Coronary artery (tissue), 2 donors: Measurements from ENCODE around the gene MRPL40.

Source experiments
- DNase-seq: peaks from one replicate; pipeline ENCODE4 v3.0.0-alpha.2; 2017; ENCODE audit warnings: low spot score
- H3K27ac ChIP-seq, 2 donors: fragments of 200-600 bp; sonication (generic); one replicate each; pipeline ENCODE4 v1.5.1; 2016 to 2019
- H3K4me3 ChIP-seq: fragments of 200-600 bp; sonication (generic); 2 replicates; pipeline ENCODE4 v1.5.1; 2016; ENCODE audit warnings: mild to moderate bottlenecking, moderate library complexity
- TF ChIP-seq, protein P1 (sequence below): fragments of 200-600 bp; sonication (generic); IDR thresholded peaks from one replicate; pipeline ENCODE4 v1.5.1; 2019; ENCODE audit warnings: antibody characterized with exemption

The MRPL40 gene

DNA sequence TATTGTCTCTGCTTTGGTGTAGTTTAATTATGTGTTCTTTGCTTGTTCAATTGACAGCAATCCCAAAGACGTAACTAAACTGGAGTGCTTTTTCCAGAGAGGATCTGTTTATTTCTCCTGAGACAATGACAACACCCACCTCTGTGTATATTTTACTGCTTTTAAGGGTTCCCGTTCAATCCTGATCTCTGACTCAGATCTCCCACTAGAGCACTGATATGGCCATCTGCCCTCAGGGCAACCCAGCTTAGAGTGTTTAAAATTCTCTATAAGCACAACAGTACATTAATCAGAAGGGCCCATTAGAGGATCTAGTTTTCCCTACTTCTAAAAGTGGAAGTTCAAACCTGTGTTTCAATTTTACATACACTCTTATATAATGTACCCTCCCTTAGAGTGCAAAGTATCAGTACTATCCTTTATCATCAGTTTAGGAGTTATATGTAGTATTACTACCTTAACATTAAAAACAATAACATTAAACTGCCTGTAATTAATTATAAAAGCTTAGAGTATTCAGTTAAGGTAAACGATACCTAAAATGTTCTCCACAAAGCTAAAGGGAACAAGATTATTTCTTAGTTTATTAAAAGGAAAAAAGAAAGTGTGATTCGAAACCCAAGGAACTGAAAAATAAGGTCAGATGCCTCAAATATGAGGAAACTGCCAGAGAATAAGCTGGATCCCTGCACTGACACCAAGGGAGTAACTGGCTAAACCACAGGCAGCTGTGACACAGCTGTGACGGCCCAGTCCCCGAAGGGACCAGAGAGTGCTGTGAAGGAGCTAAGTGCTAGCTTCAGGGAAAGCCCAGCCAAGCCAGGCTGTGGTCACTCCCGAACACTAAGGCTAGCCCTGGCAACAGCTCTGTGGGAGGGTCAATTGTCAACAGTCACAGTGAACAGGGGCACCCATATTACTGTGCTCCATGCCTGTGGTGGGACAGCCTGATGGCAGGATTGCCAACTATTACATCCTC is 31.4 kb downstream of the MRPL40 start:
- TF ChIP-seq, protein P1, sequence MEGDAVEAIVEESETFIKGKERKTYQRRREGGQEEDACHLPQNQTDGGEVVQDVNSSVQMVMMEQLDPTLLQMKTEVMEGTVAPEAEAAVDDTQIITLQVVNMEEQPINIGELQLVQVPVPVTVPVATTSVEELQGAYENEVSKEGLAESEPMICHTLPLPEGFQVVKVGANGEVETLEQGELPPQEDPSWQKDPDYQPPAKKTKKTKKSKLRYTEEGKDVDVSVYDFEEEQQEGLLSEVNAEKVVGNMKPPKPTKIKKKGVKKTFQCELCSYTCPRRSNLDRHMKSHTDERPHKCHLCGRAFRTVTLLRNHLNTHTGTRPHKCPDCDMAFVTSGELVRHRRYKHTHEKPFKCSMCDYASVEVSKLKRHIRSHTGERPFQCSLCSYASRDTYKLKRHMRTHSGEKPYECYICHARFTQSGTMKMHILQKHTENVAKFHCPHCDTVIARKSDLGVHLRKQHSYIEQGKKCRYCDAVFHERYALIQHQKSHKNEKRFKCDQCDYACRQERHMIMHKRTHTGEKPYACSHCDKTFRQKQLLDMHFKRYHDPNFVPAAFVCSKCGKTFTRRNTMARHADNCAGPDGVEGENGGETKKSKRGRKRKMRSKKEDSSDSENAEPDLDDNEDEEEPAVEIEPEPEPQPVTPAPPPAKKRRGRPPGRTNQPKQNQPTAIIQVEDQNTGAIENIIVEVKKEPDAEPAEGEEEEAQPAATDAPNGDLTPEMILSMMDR: no peak
- H3K4me3 ChIP-seq: no peak overlapping the region
- H3K27ac ChIP-seq: no peak overlapping the region
- no peak for DNase-seq

DNA sequence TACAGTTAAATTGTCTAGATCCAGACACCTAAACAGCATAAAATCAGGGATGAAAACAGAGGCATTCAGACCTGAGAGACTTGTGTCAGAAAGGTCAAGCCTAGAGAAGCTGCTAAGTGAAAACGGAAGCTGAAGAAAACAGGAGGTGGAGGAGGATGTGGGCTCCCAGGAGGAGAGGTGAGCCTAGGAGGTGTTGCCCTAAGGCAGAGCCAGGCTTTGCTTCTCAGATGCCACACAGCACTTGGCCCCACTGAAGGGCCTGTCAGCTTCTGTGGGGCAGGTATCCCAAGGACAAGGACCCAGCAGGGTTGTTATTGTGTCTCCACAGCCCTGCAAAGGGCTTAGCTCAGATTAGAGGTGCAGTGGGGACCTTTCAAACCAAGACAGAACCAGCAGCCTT is 32.2 kb downstream of the MRPL40 start:
- Histone ChIP-seq H3K4me3 (no peak overlapping the region), H3K27ac (no peak overlapping the region)
- TF ChIP-seq, protein P1: no peak
- DNase-seq: no peak

DNA sequence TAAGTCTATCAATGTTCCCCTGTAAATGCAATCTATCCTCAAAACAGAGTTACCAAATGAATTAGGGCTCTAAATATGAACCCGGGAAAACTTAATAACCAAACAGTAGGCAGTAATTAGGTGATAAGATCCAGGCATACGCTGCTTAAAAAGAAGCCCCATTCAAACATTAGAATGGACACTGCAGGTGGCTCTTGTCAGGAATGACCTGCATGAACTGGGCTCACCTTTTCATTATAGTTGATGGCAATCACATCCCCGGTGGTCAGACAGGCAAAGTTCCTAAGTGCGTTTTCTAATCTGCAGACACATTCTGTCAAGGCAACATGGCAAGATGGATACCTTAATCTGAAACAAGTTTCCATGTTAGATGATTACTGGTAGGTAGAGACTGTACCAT is 32.6 kb downstream of the MRPL40 start:
- TF ChIP-seq, protein P1: no peak
- Histone ChIP-seq H3K4me3 (no peak overlapping the region), H3K27ac (no peak overlapping the region)
- no peak for DNase-seq

DNA sequence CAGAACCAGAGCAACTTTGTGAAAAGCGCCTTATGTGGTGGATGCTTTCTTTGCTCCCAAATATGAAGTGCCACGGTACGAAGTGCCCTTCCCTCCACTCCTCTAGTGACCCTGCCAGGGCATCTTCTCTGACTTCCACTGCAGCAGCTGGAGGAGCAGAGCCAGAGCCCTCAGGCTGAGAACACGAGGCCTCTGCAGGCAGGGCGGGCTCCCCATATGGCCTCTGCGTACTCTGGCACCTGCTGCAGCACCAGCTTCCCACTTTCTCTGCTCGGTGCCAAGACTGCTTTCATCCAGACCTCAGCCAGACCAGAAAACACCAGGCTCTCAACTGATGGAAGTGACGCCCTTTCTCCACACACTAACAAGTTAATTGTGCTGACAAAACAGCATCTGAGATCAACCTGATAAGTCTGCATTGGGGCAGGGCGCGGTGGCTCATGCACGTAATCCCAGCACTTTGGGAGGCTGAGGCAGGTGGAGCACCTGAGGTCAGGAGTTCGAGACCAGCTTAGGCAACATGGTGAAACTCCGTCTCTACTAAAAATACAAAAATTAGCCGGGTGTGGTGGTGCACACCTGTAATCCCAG is 33.9 kb downstream of the MRPL40 start:
- Histone ChIP-seq H3K27ac (no peak overlapping the region), H3K4me3 (no peak overlapping the region)
- TF ChIP-seq, protein P1: no peak
- no peak for DNase-seq

DNA sequence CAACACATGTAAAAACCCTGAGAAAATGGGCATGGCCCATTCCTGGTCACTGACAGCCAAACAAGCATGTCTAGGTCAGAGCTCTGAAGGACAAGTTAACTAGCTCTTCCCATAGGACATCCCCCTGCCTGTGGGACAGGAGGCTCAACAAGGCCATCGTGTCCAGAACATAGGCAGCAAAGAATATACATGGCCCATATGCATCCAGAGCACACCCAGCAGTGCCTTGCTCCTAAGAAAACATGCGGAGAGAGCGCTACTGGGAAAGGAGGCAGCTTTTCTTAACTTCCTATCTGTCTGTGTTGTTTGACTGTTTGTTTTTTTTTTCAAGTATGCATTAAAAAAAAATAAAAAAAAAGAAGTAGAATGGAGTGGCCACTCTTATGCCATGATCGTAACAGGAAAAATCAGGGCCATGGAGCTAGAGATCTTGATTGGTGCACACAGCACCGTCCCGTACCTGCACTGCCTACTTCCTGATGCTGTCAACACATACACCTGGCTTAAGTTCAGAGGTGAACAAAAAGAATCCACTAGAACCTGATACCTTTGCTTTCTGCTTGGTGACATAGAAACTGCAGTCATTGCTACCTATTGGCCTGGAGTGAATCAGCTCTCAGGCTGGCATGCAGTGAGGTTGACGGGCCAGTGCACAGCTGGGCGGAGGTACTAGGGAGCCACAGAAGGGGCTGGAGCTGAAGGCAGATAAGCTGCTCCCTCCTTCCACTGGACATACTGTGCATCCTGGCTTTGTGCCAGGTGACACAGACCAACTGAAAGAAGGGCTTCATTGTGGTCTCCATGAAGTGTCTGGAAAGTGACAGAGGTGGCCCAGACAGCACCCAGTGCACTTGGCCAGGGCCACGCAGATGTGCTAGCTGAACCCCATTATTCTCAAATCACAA is 34.8 kb downstream of the MRPL40 start:
- Histone ChIP-seq H3K27ac (no peak overlapping the region), H3K4me3 (no peak overlapping the region)
- DNase-seq: no peak
- TF ChIP-seq, protein P1: no peak

DNA sequence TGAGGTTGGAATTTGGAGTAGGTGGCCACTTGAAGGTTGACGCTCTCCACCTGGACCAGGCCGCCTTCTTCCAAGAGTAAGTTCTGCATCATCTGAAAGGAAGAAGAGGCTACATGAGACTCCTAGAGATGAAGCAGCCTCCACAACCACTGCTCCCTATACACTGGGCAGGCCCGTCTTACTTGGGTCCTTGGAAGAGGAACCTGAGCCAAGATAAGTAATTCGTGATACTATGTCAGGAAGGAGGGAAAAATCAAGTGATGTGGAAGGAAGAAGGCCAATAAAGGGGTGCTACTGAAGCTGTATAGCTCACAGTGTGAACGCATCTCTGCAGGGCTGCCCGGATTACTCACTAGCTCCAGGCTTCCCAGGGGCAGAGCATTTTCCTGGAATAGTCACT is 35.6 kb downstream of the MRPL40 start:
- H3K27ac ChIP-seq: no peak overlapping the region
- no peak overlapping the region for H3K4me3 ChIP-seq
- DNase-seq: no peak
- TF ChIP-seq, protein P1: no peak
